Stimulated activated CD4-positive, alpha-beta T cell treated with anti-CD3 and anti-CD28 coated beads, TNF-alpha, amount 100 ng/mL, for 24 hours (primary cell): ENCODE measurements around the gene OTUD6A.

Source experiments
- DNase-seq, 3 experiments: peaks; one replicate each; pipeline ENCODE4 v3.0.0-alpha.2; 2020; ENCODE audit warnings: low read depth in 3 of 3

OTUD6A gene

GRCh38 chrX:70062076-70062475, at the start of gene OTUD6A:
Gene OTUD6A (plus strand): TSS chrX:70062457. CDS start chrX:70062525, 68 bp downstream.
- DNase-seq: no peak

- no peak for DNase-seq
These were observed 49.5 kb upstream of the OTUD6A start for GRCh38 chrX:70012756-70013155.

- no peak for DNase-seq
These were observed 48.5 kb upstream of the OTUD6A start for GRCh38 chrX:70013466-70014381.

- no peak for DNase-seq
These were observed 45.7 kb upstream of the OTUD6A start for GRCh38 chrX:70016513-70016912.

- DNase-seq: no peak
These were observed 39.6 kb upstream of the OTUD6A start for GRCh38 chrX:70022616-70023015.

GRCh38 chrX:70025464-70025863, 36.8 kb upstream of the OTUD6A start:
- no peak for DNase-seq

- DNase-seq: no peak
These were observed 36.0 kb upstream of the OTUD6A start for GRCh38 chrX:70026112-70026850.

- DNase-seq: no peak
These were observed 35.4 kb upstream of the OTUD6A start for GRCh38 chrX:70026851-70027200.

- DNase-seq: no peak
These were observed 32.4 kb upstream of the OTUD6A start for GRCh38 chrX:70029863-70030262.

GRCh38 chrX:70030301-70030767, 31.9 kb upstream of the OTUD6A start:
- DNase-seq: peak in 2 of 3 experiments; percentile 0 to 7

GRCh38 chrX:70032792-70033191, 29.5 kb upstream of the OTUD6A start:
- no peak for DNase-seq

- peak in 1 of 3 experiments; percentile 23 for DNase-seq
These were observed 28.8 kb upstream of the OTUD6A start for GRCh38 chrX:70033348-70034051.

- no peak for DNase-seq
These were observed 27.6 kb upstream of the OTUD6A start for GRCh38 chrX:70034646-70035045.

GRCh38 chrX:70038515-70038914, 23.7 kb upstream of the OTUD6A start:
- DNase-seq: no peak

- no peak for DNase-seq
These were observed 23.3 kb upstream of the OTUD6A start for GRCh38 chrX:70038951-70039350.

GRCh38 chrX:70039758-70040157, 22.5 kb upstream of the OTUD6A start:
- no peak for DNase-seq

- DNase-seq: no peak
These were observed 20.3 kb upstream of the OTUD6A start for GRCh38 chrX:70041993-70042392.

- DNase-seq: no peak
These were observed 19.6 kb upstream of the OTUD6A start for GRCh38 chrX:70042399-70043371.

- DNase-seq: no peak
These were observed 18.6 kb upstream of the OTUD6A start for GRCh38 chrX:70043685-70044084.

- no peak for DNase-seq
These were observed 17.6 kb upstream of the OTUD6A start for GRCh38 chrX:70044541-70045245.
